Esophagus squamous epithelium (tissue), 5 donors: ENCODE data around the gene ZMYM2. TPM values are rescaled to one million over a fixed set of nuclear protein-coding genes. Genes with fewer than 3 reads are reported as not detected.

ENCODE experiments used
- DNase-seq: peaks from one replicate; lab custom pipeline; 2025; lab: John Stamatoyannopoulos, UW
- H3K27ac ChIP-seq, 4 donors: fragments of 200-600 bp; sonication (generic); one replicate each; pipeline ENCODE4 v1.5.1; 2016 to 2019; ENCODE audit warnings: mild to moderate bottlenecking in 1 of 4
- H3K27me3 ChIP-seq, 4 donors: fragments of 200-600 bp; sonication (generic); 1 replicate in 3 of 4; 2 replicates in 1 of 4; pipeline versions ENCODE4 v1.5.1 to v1.6.0; 2017 to 2021; ENCODE audit warnings: antibody characterized with exemption in 1 of 4
- H3K36me3 ChIP-seq, 3 donors: fragments of 200-600 bp; sonication (generic); one replicate each; pipeline ENCODE4 v1.5.1; 2016 to 2019
- H3K4me1 ChIP-seq, 3 donors: fragments of 200-600 bp; sonication (generic); one replicate each; pipeline ENCODE4 v1.5.1; 2017 to 2019
- H3K4me3 ChIP-seq, 4 donors: fragments of 200-600 bp; sonication (generic); 1 replicate in 3 of 4; 2 replicates in 1 of 4; pipeline ENCODE4 v1.5.1; 2016 to 2019; ENCODE audit warnings: mild to moderate bottlenecking in 2 of 4, moderate library complexity in 1 of 4
- H3K9me3 ChIP-seq, 3 donors: fragments of 200-600 bp; sonication (generic); one replicate each; pipeline ENCODE4 v1.5.1; 2016 to 2019
- POLR2A ChIP-seq, 4 donors: fragments of 450-650 bp; IDR thresholded peaks; one replicate each; pipeline ENCODE4 v1.6.1; 2017; ENCODE audit warnings: antibody characterized with exemption in 4 of 4, mild to moderate bottlenecking in 4 of 4, moderate library complexity in 3 of 4
- WGBS, 2 donors: methylation state at CpG; one replicate each; pipeline ENCODE4 v1.1.5; 2018; 5-methylcytosine and 5-hydroxymethylcytosine counted together
- intact Hi-C: fragments of 100-400 bp; cut with DNase I; formaldehyde crosslinking; loops from one replicate; pipeline ENCODE4 v1.15.0; 2022
- total RNA-seq, 4 donors: library from RNA; depleted of rRNA; stranded (reverse); fragments of >200 nt; gene quantifications; one replicate each; pipeline ENCODE4 v1.1.0, GENCODE V29; 2016
- TF ChIP-seq, protein P1 (sequence below), 6 experiments: fragments of 450-650 bp in 4 of 6; fragments of 200-600 bp in 2 of 6; sonication (generic) in 2 of 6; IDR thresholded peaks; one replicate each; pipeline ENCODE4 v1.5.1; 2016 to 2019; ENCODE audit warnings: antibody characterized with exemption in 6 of 6, mild to moderate bottlenecking in 4 of 6, moderate library complexity in 4 of 6
- donor health status: DM: yes; HTN: yes; CAD: no.

The ZMYM2 gene
- total RNA-seq, 4 donors from 2014 or later, result 36.4 to 76.5 (median 46.9) TPM

DNA sequence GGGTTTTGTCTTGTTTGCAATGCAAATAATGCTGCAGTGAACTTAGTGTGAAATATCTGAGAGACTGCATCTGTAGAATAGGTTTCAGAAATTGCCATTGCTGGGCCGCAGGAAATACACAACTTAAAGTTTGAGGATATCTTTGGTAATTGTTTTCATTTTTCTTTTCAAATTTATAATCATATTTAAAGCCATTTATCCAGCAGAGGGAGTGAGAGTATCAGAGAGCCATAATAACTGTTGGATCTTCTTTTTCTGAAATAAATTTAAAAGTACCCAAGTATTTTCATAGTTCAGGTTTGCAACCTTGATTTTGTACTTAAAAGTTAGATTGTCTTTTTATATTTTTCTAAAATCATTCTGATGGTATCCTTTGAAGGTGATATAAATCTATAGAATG, 99.4 kb downstream of the ZMYM2 start:
- Histone ChIP-seq H3K9me3 (no peaks in the 10 kb centered on the region), H3K27ac (no peak overlapping the region), H3K4me1 (peaks cover 0 to 4% (median 0%) of the 10 kb centered on the region in 3 donors), H3K36me3 (peaks cover 0 to 100% (median 14%) of the 10 kb centered on the region in 3 donors), H3K27me3 (no peaks in the 10 kb centered on the region), H3K4me3 (no peak overlapping the region)
- DNase-seq, result no peak
- intact Hi-C loops, result no loop called here
- WGBS, 2 donors, result 90 to 91% methylated on average over 1 of the region's 1 CpG
- no peak for TF ChIP-seq POLR2A (IDR thresholded peaks at IDR 0.05)
- TF ChIP-seq, protein P1, sequence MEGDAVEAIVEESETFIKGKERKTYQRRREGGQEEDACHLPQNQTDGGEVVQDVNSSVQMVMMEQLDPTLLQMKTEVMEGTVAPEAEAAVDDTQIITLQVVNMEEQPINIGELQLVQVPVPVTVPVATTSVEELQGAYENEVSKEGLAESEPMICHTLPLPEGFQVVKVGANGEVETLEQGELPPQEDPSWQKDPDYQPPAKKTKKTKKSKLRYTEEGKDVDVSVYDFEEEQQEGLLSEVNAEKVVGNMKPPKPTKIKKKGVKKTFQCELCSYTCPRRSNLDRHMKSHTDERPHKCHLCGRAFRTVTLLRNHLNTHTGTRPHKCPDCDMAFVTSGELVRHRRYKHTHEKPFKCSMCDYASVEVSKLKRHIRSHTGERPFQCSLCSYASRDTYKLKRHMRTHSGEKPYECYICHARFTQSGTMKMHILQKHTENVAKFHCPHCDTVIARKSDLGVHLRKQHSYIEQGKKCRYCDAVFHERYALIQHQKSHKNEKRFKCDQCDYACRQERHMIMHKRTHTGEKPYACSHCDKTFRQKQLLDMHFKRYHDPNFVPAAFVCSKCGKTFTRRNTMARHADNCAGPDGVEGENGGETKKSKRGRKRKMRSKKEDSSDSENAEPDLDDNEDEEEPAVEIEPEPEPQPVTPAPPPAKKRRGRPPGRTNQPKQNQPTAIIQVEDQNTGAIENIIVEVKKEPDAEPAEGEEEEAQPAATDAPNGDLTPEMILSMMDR (IDR thresholded peaks at IDR 0.05), result no peak

DNA sequence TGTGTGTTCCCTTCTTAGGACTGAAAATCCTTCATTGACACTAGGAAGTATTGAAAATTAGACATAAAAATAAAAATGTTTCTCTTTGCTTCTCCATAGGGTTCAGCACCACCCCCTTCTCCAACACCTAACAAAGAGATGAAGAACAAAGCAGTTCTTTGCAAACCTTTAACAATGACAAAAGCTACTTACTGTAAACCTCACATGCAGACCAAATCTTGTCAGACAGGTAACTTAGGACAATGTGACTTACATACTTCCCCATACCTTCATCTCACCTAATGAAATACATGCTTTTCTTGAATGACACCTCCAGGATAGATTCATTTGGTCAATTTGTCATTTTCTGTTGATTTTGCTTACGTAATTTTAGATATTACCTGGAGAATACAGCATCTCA, 99.9 kb downstream of the ZMYM2 start:
- intact Hi-C loops, result no loop called here
- Histone ChIP-seq H3K4me3 (no peak overlapping the region), H3K36me3 (peaks cover 0 to 100% (median 14%) of the 10 kb centered on the region in 3 donors), H3K27ac (no peak overlapping the region), H3K4me1 (peaks cover 0 to 4% (median 0%) of the 10 kb centered on the region in 3 donors), H3K27me3 (no peaks in the 10 kb centered on the region), H3K9me3 (no peaks in the 10 kb centered on the region)
- TF ChIP-seq, protein P1 (IDR thresholded peaks at IDR 0.05), result no peak
- TF ChIP-seq POLR2A (IDR thresholded peaks at IDR 0.05), result no peak
- 86 to 96% methylated on average over 1 of the region's 1 CpG for WGBS, 2 donors
- no peak for DNase-seq

DNA sequence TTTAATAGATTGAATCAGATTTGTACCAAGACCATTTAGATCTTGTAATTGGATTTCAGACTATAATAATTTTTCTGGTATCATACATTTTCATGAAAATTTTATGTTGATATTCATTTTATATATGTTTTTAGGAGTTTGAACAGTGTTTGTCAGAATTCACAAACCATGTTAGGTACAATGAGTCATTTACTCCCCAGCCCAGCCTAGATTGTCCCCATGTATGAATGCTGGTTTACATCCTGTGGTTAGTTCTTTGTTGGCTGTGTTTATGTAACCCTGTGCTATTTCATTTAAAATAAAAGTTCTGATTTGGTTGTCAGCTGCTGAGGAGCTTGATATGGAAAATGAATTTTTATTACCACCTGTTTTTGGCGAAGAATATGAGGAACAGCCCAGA, 105.6 kb downstream of the ZMYM2 start:
- 88 to 96% methylated on average over 1 of the region's 1 CpG for WGBS, 2 donors
- TF ChIP-seq, protein P1 (IDR thresholded peaks at IDR 0.05), result no peak
- no peak for TF ChIP-seq POLR2A (IDR thresholded peaks at IDR 0.05)
- intact Hi-C loops, result no loop called here
- no peaks in the 10 kb centered on the region for H3K4me1 ChIP-seq
- H3K4me3 ChIP-seq, result no peak overlapping the region
- H3K36me3 ChIP-seq, result peaks cover 0 to 98% (median 30%) of the 10 kb centered on the region in 3 donors
- no peak overlapping the region for H3K27ac ChIP-seq
- no peaks in the 10 kb centered on the region for H3K9me3 ChIP-seq
- H3K27me3 ChIP-seq, result no peaks in the 10 kb centered on the region
- DNase-seq, result no peak

DNA sequence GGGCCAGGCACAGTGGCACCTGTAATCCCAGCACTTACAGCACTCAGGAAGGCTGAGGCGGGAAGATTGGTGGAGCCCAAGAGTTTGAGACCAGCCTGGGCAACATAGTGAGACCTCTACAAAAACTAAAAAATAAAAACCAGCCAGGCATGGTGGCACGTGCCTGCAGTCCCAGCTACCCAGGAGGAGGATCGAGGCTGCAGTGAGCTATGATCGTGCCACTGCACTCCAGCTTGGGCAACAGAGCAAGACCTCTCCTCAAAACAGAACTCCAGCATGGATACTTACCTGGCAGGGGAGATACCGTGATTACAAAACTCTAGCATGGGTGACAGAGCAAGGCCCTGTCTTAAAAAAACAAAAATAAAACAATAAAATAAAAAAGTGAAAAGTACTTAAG, 107.0 kb downstream of the ZMYM2 start:
- TF ChIP-seq, protein P1 (IDR thresholded peaks at IDR 0.05), result no peak
- no peak for TF ChIP-seq POLR2A (IDR thresholded peaks at IDR 0.05)
- no peaks in the 10 kb centered on the region for H3K27me3 ChIP-seq
- peaks cover 0 to 98% (median 16%) of the 10 kb centered on the region in 3 donors for H3K36me3 ChIP-seq
- no peak for DNase-seq
- no peak overlapping the region for H3K27ac ChIP-seq
- H3K4me1 ChIP-seq, result no peaks in the 10 kb centered on the region
- H3K4me3 ChIP-seq, result no peak overlapping the region
- 92 to 96% methylated on average over 5 of the region's 5 CpGs for WGBS, 2 donors
- intact Hi-C loops, result no loop called here
- no peaks in the 10 kb centered on the region for H3K9me3 ChIP-seq

DNA sequence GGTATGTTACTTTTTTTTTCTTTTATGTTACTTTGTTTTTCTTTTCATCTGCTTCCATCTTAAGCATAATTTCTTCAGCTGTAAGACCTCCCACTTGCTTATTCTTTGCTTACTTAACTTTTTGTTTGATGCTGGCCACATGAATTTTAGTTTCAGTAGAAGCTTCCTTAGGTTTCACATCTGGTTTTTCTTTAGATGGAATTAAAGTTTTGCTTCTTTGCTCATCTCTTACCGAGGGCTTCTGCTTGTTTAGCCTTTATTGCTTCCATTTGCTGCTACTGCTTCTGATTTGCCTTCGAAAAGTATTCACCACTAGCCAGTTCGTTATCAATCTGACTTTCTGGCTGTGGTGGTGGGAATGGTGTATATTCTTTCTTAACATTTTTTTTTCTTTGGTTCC, 111.4 kb downstream of the ZMYM2 start:
- no peak overlapping the region for H3K4me3 ChIP-seq
- intact Hi-C loops, result no loop called here
- TF ChIP-seq, protein P1 (IDR thresholded peaks at IDR 0.05), result no peak
- no peak for TF ChIP-seq POLR2A (IDR thresholded peaks at IDR 0.05)
- H3K4me1 ChIP-seq, result no peaks in the 10 kb centered on the region
- no peak for DNase-seq
- H3K27ac ChIP-seq, result no peak overlapping the region
- H3K9me3 ChIP-seq, result no peaks in the 10 kb centered on the region
- H3K36me3 ChIP-seq, result peaks cover 7 to 100% (median 21%) of the 10 kb centered on the region in 3 donors
- H3K27me3 ChIP-seq, result no peaks in the 10 kb centered on the region
- WGBS, 2 donors, result 85 to 87% methylated on average over 3 of the region's 3 CpGs
